Measurements from ENCODE around the gene MTERF2. TPM values are rescaled to one million over a fixed set of nuclear protein-coding genes. Genes with fewer than 3 reads are reported as not detected.

The MTERF2 gene
- total RNA-seq, 1 donor from 2014 or later, result 17.0 TPM

DNA sequence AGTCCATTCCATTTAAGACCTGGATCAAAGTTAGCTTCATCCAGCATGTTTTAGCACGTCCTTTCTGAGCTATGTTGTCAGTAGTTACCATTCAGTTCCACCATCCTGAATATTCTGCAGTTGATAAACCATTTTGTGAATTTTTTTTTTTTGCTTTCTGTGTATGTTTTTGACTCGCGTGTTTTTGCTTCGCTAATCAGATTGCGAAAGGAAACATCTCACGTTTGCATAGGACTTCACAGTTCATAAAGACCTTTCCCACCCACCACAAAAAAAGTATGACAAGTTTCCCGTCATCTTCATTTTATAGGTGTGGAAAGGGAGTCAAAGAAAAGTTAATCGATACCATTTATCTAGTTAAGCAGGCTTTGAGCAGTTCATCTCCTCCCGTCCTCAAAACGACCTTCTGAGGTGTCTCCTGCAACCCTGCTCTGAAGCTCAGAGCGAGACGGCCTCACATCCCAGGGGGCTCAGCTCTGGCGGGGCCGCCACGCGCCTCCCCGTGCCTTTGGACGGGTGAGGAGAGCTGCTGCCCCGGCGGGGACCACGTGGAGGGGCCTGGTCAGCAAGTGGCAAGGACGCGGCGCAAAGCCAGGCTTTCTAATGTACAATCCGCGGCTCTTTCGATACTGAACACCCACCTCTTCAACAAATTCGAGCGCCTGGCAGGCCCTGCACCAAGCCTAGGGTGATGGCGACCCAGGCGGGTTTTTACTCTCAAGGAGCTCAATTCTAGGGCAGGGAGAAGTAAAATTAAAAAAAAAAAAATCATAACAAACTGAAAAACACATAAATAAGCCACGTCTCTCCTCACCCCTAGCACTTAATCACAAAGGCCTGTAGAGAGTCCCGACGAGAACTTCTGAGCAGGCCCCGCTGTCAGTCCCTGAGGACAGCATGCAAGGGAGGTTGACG, 32.2 kb downstream of the MTERF2 start:
- no peak for DNase-seq

GRCh38 chr12:106953352-106954250, 33.3 kb downstream of the MTERF2 start:
- DNase-seq, result no peak

DNA sequence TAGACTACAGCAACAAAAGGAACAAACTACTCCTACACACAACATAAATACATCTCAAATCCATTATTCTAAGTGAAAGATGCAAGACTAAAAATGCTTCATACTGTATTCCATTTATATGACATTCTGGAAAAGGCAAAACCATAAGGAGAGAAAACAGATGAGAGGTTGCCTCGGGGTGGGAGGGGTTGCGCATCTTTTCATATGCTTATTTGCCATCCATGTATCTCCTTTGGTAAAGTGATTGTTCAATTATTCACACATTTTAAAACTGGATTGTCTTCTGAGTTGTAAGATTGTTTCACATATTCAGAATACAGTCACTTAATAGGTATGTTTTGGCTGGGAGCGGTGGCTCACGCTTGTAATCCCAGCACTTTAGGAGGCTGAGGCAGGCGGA, 36.4 kb downstream of the MTERF2 start:
- DNase-seq, result no peak

- no peak for DNase-seq
These were observed 39.5 kb downstream of the MTERF2 start for GRCh38 chr12:106947461-106947860.

- DNase-seq, result no peak
These were observed 41.6 kb downstream of the MTERF2 start for GRCh38 chr12:106945261-106945851.

DNA sequence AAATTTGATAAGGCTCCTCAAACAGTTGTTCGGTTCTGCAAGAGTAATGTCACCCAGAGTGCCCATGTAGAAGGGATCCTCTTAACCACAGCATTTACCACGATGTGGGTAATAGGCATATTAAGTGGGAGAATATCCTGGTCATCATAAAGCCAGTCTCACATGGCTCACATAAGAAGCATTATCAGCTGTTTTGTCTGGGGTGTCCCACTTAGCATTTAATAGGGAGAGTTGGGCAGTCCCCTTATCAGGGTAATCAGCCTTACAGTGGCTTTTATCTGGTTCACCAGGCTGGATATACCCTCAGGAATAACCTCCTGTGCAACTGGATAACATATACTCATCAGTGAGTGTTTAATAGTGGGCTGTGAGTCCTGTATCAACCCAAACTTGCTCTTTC, 44.2 kb downstream of the MTERF2 start:
- no peak for DNase-seq

DNA sequence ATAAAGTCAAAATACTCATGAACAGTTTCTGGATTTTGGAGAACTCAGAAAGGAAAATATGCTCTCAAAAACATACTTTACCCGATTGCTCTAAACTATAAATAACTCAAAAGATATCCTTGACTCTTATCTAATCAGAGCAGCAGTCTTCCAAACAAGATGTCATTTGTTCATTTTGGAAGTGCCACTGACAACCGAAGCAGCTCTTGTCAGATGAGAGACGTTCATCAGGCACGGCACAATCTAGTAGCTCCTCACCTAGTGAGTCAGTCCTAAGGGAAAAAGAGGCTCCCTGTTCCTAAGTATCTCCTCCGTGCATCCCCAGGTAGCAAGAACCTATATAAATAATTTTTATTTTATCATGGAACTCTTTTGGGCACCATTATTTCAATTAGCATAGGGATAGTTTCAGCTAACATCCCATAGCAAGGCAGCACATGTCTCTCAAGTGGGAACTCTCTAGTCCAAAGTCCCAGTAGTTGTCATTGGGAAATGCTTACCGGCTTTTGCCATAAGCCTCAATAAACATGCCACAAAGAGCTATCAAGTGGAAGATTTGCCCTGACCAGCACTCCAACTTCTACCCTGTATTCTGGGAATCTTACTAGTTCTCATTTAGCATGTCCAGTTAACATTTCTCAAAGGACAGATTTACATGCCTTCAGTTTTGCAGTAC, 45.3 kb downstream of the MTERF2 start:
- DNase-seq, result no peak

DNA sequence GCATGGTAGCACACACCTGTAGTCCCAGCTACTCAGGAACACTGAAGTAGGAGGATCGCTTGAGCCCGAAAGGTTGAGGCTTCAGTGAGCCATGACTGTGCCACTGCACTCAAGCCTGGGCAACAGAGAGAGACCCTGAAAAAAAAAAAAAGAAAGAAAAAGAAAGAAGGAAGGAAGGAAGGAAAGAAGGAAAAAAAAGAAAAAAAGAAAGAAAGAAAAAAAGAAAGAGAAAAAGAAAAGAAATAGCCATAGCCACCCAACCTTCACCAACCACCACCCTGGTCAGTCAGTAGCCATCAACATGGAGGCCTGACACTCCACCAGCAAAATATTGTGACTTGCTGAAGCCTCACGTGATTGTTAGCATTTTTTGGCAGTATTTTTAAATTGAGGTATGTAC, 52.7 kb downstream of the MTERF2 start:
- no peak for DNase-seq

Other genes starting within 250 kb of the MTERF2 start
- gene RIC8B, start 212.5 kb downstream of the MTERF2 start, total RNA-seq, result 12.7 TPM
- 79.9 TPM for gene TMEM263, start 31.2 kb downstream of the MTERF2 start, total RNA-seq
- 35.6 TPM for gene CRY1, start 106.4 kb upstream of the MTERF2 start, total RNA-seq

All from skin of body (tissue), 2 donors.